HepG2 (cell line): ENCODE results near the gene GNMT. TPM values are rescaled to one million over a fixed set of nuclear protein-coding genes. Genes with fewer than 3 reads are reported as not detected.

Source experiments
- ARHGAP35 ChIP-seq: sonication (generic); formaldehyde crosslinking; IDR thresholded peaks from 2 replicates; pipeline ENCODE4 v1.9.0; 2022; ENCODE audit warnings: mild to moderate bottlenecking, inconsistent platforms, moderate library complexity, missing genetic modification reagents, borderline replicate concordance
- ATF1 ChIP-seq: IDR thresholded peaks from 2 replicates; pipeline ENCODE4 v1.6.1; 2016; ENCODE audit warnings: mild to moderate bottlenecking, control low read depth
- CAMTA2 ChIP-seq: sonication (generic); formaldehyde crosslinking; IDR thresholded peaks from 2 replicates; pipeline ENCODE4 v1.4.0; 2020; ENCODE audit warnings: mild to moderate bottlenecking, missing genetic modification reagents, borderline replicate concordance
- CBX5 ChIP-seq: sonication (generic); formaldehyde crosslinking; IDR thresholded peaks from 2 replicates; pipeline ENCODE4 v1.4.0; 2020; ENCODE audit warnings: missing genetic modification reagents, borderline replicate concordance
- CEBPG ChIP-seq: IDR thresholded peaks from 2 replicates; pipeline ENCODE4 v1.6.1; 2016
- DNMT1 ChIP-seq: sonication (generic); formaldehyde crosslinking; IDR thresholded peaks from 2 replicates; pipeline ENCODE4 v1.5.1; 2020; ENCODE audit warnings: mild to moderate bottlenecking, missing genetic modification reagents
- ELK4 ChIP-seq: sonication (generic); formaldehyde crosslinking; IDR thresholded peaks from 2 replicates; pipeline ENCODE4 v1.9.0; 2021; ENCODE audit warnings: missing genetic modification reagents, borderline replicate concordance
- HIVEP1 ChIP-seq: sonication (generic); formaldehyde crosslinking; IDR thresholded peaks from 2 replicates; pipeline ENCODE4 v1.4.0; 2020; ENCODE audit warnings: mild to moderate bottlenecking, missing genetic modification reagents
- MTF1 ChIP-seq: sonication (generic); formaldehyde crosslinking; IDR thresholded peaks from 2 replicates; pipeline ENCODE4 v1.5.0; 2020; ENCODE audit warnings: missing genetic modification reagents
- NR3C1 ChIP-seq: sonication (generic); formaldehyde crosslinking; IDR thresholded peaks from 2 replicates; pipeline ENCODE4 v1.4.0; 2020; ENCODE audit warnings: missing genetic modification reagents
- NRL ChIP-seq: sonication (generic); formaldehyde crosslinking; IDR thresholded peaks from 2 replicates; pipeline ENCODE4 v1.5.0; 2020; ENCODE audit warnings: missing genetic modification reagents, mild to moderate bottlenecking, moderate library complexity, borderline replicate concordance
- PBX2 ChIP-seq: IDR thresholded peaks from 2 replicates; pipeline ENCODE4 v1.6.1; 2016; ENCODE audit warnings: control low read depth
- PHF21A ChIP-seq: sonication (generic); formaldehyde crosslinking; IDR thresholded peaks from 2 replicates; pipeline ENCODE4 v1.5.0; 2020; ENCODE audit warnings: mild to moderate bottlenecking, missing genetic modification reagents
- RFX3 ChIP-seq: IDR thresholded peaks from 2 replicates; pipeline ENCODE4 v1.6.1; 2016; ENCODE audit warnings: missing biosample characterization, missing genetic modification reagents
- SIX1 ChIP-seq: sonication (generic); formaldehyde crosslinking; IDR thresholded peaks from 2 replicates; pipeline ENCODE4 v1.4.0; 2020; ENCODE audit warnings: missing genetic modification reagents, borderline replicate concordance
- TBX3 ChIP-seq: fragments of 450-650 bp; IDR thresholded peaks from 2 replicates; pipeline ENCODE4 v1.6.1; 2017; ENCODE audit warnings: antibody characterized with exemption, mild to moderate bottlenecking, inconsistent platforms, borderline replicate concordance
- YEATS4 ChIP-seq: sonication (generic); formaldehyde crosslinking; IDR thresholded peaks from 2 replicates; pipeline ENCODE4 v1.4.0; 2020; ENCODE audit warnings: missing genetic modification reagents, borderline replicate concordance
- ZBED4 ChIP-seq: sonication (generic); formaldehyde crosslinking; IDR thresholded peaks from 2 replicates; pipeline ENCODE4 v1.4.0; 2020; ENCODE audit warnings: missing genetic modification reagents, borderline replicate concordance
- ZBTB20 ChIP-seq: sonication (generic); formaldehyde crosslinking; IDR thresholded peaks from 2 replicates; pipeline ENCODE4 v1.8.1; 2023; ENCODE audit warnings: missing genetic modification reagents, low read depth, mild to moderate bottlenecking, borderline replicate concordance
- ZNF333 ChIP-seq: sonication (generic); formaldehyde crosslinking; IDR thresholded peaks from 2 replicates; pipeline ENCODE4 v1.4.0; 2020; ENCODE audit warnings: mild to moderate bottlenecking, missing genetic modification reagents, borderline replicate concordance
- ZNF550 ChIP-seq: sonication (generic); formaldehyde crosslinking; IDR thresholded peaks from 2 replicates; pipeline ENCODE4 v1.4.0; 2020; ENCODE audit warnings: mild to moderate bottlenecking, missing genetic modification reagents, borderline replicate concordance
- ZNF644 ChIP-seq: IDR thresholded peaks from 2 replicates; pipeline ENCODE4 v1.6.1; 2016; ENCODE audit warnings: low read depth
- ZSCAN9 ChIP-seq: IDR thresholded peaks from 2 replicates; pipeline ENCODE4 v1.6.1; 2016; ENCODE audit warnings: borderline replicate concordance
- ZZZ3 ChIP-seq: sonication (generic); formaldehyde crosslinking; IDR thresholded peaks from 2 replicates; pipeline ENCODE4 v1.4.0; 2020; ENCODE audit warnings: missing genetic modification reagents, mild to moderate bottlenecking, borderline replicate concordance
- polyA plus RNA-seq, 8 experiments: library from polyadenylated mRNA; depleted of rRNA in 3 of 8; stranded (reverse) in 7 of 8; unstranded in 1 of 8; fragments of >200 nt; fragmentation: Illumina TruSeq in 4 of 8; extraction: Trizol in 4 of 8; gene quantifications; 2 replicates each; pipeline versions ENCODE4 v1.2.1 to v1.2.3, GENCODE V29; 2011 to 2016; ENCODE audit warnings: low read depth in 4 of 8, missing spikeins in 1 of 8, mixed read lengths in 1 of 8; ENCODE audit not compliant: insufficient read depth in 1 of 8
- total RNA-seq, 5 experiments: library from RNA; depleted of rRNA; stranded (reverse); fragments of >200 nt; fragmentation: Illumina TruSeq; extraction: Trizol; gene quantifications; 2 replicates each; pipeline ENCODE4 v1.2.3, GENCODE V29; 2016; ENCODE audit warnings: low read depth in 1 of 5

Gene GNMT
- total and polyA plus RNA-seq, 2 of the 13 experiments (the other 11 are each of a cell fraction or from before 2014, with no cell fraction given): 2.8 to 7.0 TPM

GRCh38 chr6:42984001-42984923 lies 23.7 kb downstream of the GNMT start, which contains the start of gene PPP2R5D (continued):
- TF ChIP-seq SIX1 (peak; percentile 12; the same call in 1 of the 2 replicates), ATF1 (CRISPR knock-in tag) (peak; percentile 61; the same call in 1 of the 2 replicates), RFX3 (no peak), ZSCAN9 (CRISPR knock-in tag) (no peak; the same call in 1 of the 2 replicates), CAMTA2 (CRISPR knock-in tag) (0 out of 2 replicates have a peak, but pooled peaks have one; percentile 20), ZNF550 (no peak), NRL (CRISPR knock-in tag) (no peak), DNMT1 (CRISPR knock-in tag) (no peak), CBX5 (peak; percentile 51; the same call in 1 of the 2 replicates), NR3C1 (CRISPR knock-in tag) (no peak), ZNF644 (no peak), ARHGAP35 (CRISPR knock-in tag) (no peak), ELK4 (CRISPR knock-in tag) (no peak), PBX2 (CRISPR knock-in tag) (no peak), ZBTB20 (no peak), ZNF333 (CRISPR knock-in tag) (peak; percentile 35; the same call in 1 of the 2 replicates), YEATS4 (CRISPR knock-in tag) (peak; percentile 86), PHF21A (CRISPR knock-in tag) (0 out of 2 replicates have a peak, but pooled peaks have one; percentile 54), MTF1 (CRISPR knock-in tag) (peak; percentile 67; the same call in 1 of the 2 replicates), ZZZ3 (CRISPR knock-in tag) (0 out of 2 replicates have a peak, but pooled peaks have one; percentile 35), TBX3 (no peak), HIVEP1 (CRISPR knock-in tag) (no peak; the same call in 1 of the 2 replicates), ZBED4 (CRISPR knock-in tag) (peak; percentile 90; the same call in 1 of the 2 replicates), CEBPG (CRISPR knock-in tag) (0 out of 2 replicates have a peak, but pooled peaks have one; percentile 4)
